NCI-H345 treated with DMSO at 0.1 percent for 48 hours (cell line): ENCODE data around the gene HRH2.
"Not testable (repeated sequence)": the region's sequence is repeated elsewhere in the genome, so short reads cannot be mapped to it uniquely, and the experiment has no call there.

Source experiments
- DNase-seq: peaks from one replicate; lab custom pipeline; 2025; ENCODE audit not compliant: unreplicated experiment; lab: John Stamatoyannopoulos, UW

Gene HRH2

DNA sequence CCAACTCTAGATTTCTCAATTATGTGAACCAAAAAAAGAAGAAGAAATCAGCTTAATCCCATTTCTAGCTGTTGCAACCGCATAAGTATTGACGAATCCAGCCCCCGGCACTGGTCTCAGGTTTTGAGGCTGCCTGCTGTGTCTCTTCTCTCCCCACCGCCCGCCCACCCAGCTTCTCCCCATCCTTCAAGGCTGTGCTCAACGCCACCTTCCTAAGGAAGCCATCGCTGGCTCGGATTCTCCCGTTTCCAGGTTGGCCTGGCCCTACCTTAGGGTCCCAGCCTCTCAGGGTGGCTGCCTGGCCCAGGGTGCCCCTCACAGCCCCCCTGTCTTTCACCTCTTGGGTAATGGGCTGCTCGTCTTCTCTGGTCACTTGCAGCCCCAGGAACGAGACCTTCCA is 77.8 kb downstream of the HRH2 start:
- DNase-seq, result no peak

- DNase-seq, result no peak
Measured at GRCh38 chr5:175736652-175737051, 78.8 kb downstream of the HRH2 start.

- no peak for DNase-seq
Measured at GRCh38 chr5:175737481-175737880, 79.6 kb downstream of the HRH2 start.

- DNase-seq, result no peak
Measured at GRCh38 chr5:175738126-175738525, 80.3 kb downstream of the HRH2 start.

DNA sequence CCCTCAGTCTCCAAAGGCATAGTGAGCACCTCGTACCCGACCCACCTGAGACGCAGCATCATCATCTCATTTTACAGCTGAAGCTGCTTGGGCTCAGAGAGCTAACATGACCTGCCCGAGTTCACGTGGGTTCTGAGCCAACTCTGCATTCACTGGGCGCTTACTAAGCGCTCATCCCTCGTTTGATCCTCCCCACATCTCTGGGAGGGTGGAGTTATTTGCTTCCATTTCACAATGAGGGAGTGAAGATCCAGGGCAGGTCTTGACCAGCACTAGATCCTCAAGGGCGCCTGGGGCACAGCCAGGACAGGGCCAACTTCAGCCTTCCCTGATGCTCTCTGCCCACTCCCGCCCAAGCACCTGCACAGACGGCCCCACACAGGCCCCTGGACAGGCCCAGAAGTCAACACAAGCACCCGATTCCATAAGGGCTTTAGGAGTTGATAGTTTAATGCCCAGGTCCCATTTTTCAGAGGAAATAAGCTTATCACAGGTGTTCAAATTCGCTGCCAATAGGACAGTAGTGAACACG is 80.8 kb downstream of the HRH2 start:
- DNase-seq, result no peak

DNA sequence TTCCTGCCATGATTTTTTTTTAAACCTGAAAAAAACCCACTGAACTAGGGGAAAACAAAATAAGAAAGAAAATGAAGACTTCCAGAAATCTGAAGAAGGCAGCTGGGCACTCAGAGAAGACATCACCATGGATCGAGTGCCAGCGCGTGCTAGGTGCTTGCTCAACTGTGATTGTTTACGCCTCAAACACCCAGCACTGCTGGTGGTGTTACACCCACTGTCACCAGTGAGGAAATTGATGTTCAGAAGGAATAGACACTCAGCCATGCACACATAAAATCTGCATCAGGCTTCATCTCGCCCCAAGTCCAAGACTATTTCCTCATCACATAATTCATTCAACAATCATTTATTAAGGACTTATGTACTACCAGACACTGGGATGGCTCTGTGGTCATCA is 82.1 kb downstream of the HRH2 start:
- DNase-seq, result no peak

DNA sequence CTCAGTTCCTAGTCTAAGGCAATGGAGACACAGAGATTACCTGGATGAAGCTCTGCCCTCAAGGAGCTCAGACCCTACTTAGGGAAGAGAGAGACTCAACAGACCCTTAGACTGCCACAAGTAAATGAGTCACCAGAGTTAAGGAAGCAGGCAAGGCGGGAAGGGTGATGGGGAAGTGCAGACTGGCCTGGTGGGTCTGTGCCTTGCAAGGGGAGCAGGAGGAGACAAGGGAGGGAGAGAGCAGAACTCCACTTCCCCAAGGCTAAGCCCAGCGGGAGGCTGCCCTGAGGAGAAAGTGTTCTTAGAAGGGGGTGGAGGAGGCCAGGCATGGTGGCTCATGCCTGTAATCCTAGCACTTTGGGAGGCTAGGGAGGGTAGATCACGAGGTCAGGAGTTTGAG is 83.7 kb downstream of the HRH2 start:
- DNase-seq, result no peak

GRCh38 chr5:175742290-175742994 is 84.6 kb downstream of the HRH2 start:
- no peak for DNase-seq

- no peak for DNase-seq
Measured at GRCh38 chr5:175743676-175744210, 85.9 kb downstream of the HRH2 start.

- no peak for DNase-seq
Measured at GRCh38 chr5:175745210-175745609, 87.3 kb downstream of the HRH2 start.

GRCh38 chr5:175746851-175747250 is 89.0 kb downstream of the HRH2 start:
- no peak for DNase-seq

DNA sequence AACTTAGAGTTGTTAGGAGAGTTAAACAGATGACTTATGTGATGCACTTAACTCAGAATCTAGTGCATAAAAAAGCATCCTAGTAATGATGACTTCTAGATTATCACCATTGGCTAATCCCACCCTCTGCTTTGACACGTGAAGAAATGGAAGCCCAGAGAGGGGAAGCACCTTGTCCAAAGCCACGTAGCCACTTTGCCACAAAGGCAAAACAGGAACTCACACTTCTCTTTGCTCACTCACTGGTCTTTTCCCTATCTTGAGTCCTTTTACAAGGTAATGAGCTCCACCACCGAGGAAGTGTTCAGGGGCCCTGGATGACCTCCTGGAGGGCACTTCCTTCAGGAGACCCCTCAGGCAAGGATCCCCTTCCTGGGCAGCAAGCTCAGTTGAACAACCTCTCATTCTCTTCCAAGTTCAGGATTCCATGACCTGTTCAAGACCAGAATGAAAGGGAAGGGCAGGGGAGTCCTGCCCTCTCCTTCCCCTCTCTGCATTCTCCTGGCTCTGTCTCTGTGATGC is 89.7 kb downstream of the HRH2 start:
- no peak for DNase-seq

GRCh38 chr5:175748650-175749049 is 90.8 kb downstream of the HRH2 start:
- DNase-seq, result no peak

DNA sequence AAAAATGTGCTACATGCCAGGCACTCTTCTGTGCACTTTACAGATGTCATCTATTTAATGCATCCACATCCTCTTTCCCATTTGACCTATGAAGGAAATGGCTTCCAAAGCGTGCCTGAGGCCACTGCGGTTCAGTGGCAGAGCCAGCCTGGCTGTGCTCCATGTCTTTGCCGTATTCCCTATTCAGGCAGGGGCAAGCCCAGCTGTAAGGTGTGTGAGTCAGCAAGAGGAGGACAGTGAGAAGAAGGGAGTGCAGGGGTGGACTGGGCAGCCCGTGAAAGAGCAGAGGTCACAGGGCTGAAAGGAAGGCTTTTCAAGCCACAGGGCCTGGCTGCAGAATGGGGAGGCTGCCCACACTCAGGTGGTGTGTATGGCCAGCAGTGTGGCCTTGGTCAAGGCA is 91.7 kb downstream of the HRH2 start:
- DNase-seq, result no peak

DNA sequence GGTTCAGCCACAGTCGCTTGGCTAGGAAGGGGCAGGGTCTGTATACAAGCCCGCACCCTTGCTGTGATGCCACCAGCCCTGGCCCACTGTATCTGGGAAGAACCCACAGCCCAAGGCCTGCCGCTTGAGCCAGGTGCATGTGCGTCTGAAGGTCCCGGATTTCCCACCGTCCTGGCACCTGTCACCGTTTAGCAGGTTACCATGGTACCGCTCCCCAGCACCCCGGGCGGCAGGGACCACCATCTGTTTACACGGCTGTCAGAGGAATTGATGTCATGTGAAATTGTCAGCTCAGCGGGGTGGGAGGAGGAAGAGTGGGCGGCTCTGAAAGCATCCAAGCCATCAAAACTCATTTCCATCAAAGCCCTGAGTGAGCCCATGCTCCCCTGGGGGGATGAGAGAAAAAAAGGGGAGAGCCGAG is 92.7 kb downstream of the HRH2 start:
- no peak for DNase-seq

DNA sequence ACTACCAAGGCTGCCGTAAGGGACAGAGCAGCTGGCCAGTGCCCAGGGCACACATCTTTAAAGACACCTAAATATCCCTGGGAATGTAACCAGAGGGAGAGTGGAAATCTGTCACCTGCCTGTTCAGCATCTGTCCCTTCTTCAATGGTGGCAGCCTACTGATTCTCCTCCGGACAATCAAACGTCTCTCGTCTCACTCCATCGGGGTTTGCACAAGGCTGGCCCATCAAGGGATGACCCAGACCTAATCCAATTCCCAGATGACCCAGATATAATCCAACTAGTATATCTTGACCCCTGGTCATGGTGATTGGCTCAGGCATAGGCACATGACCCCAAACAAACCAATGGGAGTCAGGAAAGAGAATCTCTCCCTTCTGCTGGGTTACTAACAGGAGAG is 93.5 kb downstream of the HRH2 start:
- DNase-seq, result no peak

DNA sequence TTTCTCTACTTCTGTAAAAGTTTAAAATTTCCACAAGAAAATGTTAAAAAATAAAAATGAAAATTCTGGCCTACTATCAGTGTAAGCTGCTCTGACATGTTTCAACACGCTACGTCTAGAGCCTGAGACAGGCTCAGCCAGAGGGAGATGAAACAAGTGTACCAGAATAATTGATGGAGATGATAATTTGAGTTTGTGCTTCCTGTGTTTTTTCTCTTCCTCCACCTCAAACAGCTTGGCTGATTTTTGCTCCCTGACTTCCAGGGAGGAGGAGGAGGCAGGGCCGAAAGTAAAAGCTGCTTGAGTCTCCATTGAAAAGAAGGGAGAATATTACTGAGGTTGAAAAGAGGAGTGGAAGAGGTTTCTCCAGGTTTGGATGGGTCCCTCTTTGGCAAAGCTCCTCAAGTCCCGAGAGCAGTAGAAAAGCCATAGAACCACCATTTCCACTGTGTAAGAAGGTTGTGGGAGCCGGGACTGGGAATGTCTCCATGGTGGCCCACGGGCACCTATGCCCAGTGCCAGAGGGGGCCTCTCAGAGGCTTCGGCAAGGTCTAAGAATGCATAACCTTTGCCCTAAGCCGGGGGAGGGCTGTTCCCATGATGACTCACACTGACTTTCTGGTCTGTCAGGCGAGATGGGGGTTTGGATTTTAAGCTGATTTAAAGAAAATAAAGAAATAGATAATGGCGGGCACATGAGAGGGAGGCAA is 95.1 kb downstream of the HRH2 start:
- no peak for DNase-seq

DNA sequence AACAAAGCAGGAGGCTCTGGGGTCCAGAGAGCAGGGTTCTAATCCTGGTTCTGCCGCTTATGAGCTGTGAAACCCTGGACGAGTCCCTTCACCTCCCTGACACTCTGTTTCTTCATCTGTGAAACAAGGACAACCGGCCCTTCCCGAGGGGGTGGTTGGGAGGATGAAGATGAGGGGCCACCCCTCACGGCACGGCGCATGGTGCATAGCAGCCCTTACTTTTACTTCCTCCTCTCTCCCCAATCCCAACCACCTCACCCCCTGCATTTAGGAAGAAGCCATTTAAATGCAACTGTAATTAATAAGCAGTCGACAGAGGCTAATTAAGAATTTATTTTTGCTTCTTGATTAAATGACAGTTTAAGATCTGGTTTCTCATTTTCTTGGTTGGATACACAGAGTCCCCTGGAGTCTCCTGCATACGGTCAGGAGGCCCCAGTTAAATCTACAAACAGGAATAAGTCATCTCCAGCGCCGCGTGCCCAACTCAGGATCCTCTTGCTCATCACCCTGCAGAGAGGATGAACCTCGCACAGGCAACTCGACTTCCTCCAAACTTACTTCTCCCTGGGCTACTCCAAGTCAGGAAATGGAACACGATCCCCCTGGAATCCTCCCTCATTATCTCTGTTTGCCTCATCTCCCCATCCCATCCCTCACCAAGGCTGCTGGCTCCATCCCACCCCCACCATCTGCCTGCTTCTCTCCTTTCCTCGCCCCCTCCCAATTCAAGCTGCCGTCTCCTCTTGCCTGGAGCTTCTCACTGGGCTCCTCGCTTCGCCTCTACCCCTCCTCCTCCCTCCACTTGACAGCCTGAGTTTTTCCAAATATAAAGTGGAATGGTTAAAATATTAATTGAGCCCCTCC is 95.9 kb downstream of the HRH2 start:
- no peak for DNase-seq

DNA sequence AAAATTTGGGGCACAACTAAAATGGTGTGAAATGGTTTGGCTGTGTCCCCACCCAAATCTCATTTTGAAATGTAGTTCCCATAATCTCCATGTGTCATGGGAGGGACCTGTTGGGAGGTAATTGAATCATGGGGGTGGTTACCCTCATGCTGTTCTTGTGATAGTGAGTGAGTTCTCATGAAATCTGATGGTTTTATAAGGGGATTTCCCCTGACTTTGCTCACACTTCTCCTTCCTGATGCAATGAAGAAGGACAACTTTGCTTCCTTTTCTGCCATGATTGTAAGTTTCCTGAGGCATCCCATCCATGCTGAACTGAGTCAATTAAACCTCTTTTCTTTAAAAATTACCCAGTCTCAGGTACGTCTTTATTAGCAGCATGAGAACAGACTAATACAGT is 102.1 kb downstream of the HRH2 start:
- DNase-seq, result not testable (repeated sequence)
